ENCODE measurements around the gene FAM193B. TPM values are rescaled to one million over a fixed set of nuclear protein-coding genes. Genes with fewer than 3 reads are reported as not detected.

The FAM193B gene
- total and polyA plus RNA-seq, 2 donors (not counting 1 experiment from before 2014, with no cell fraction given): 227 to 301 TPM

DNA sequence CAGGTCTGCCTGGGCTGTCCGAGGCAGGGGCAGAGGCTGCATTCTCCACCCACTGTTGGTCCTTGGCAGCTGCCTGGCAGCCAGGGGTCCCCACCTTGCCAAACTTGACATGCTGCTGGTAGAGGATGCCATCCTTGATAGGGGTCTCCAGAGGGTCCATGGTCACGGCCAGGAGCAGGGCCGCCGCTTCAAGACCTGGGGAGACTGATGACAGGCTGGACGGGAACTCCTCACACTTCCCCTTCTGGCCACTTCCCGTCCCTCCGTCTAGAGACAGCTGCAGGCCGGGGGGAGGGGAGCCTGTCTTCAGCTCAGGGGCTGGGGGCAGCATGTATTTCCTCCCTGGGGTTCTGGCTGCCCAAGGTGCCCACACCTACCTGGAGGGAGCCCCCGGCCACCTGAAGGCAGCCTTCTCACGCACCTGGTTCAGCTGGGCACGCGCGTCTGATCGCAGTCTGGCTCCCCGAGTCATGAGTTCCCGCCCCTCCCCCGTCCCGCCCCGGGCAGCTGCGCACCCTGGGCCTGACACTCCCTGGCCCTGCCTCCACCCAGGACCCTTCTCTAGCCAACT, 44.9 kb downstream of the FAM193B start, which contains the start of gene DOK3:
TSS of gene DOK3 (minus strand) at position 446 of the 571 bp plus-strand sequence. CDS start at position 160, 286 bp downstream.
- ChIA-PET POLR2A (interaction anchor here (0.9 to 4.1 kb wide), 6 partner anchors 9 to 106 kb away, joined by 3 to 19 read pairs (median 6); partner anchors contain the start of genes GRK6 and PDLIM7), CTCF (interaction anchor here (0.9 to 5.5 kb wide), 9 partner anchors 10 to 120 kb away, joined by 3 to 70 read pairs (median 7); partner anchors contain the start of genes PDLIM7 and TMED9)
- peaks cover 38 to 53% of the 10 kb centered on the region in 2 donors for H3K4me1 ChIP-seq (ENCODE audit: control insufficient read depth in 2 of 2, insufficient read depth in 2 of 2, low read length in 2 of 2)
- H3K27ac ChIP-seq (ENCODE audit: low read length in 2 of 2): peak within 1 kb of the TSS; percentile 91 to 96
- H3K79me2 ChIP-seq (ENCODE audit: control insufficient read depth, insufficient read depth, low read length): peaks cover 55% of the 10 kb centered on the region
- intact Hi-C loops (cut with micrococcal nuclease): loop anchor here (5.0 kb wide), 1 partner anchor 207 kb away; the partner anchor contains the start of genes PRELID1 and RAB24
- H3K4me2 ChIP-seq (replicated peaks; ENCODE audit: low read depth, low read length, poor library complexity, severe bottlenecking): peak within 1 kb of the TSS; percentile 97
- H3K9me3 ChIP-seq (ENCODE audit: control extremely low read depth in 1 of 3, control insufficient read depth in 2 of 3, insufficient read depth in 1 of 3, low read length in 2 of 3): no peaks in the 10 kb centered on the region
- DNase-seq (peak; percentile 81), ATAC-seq (ENCODE audit: low read depth) (peak; percentile 39)
- Mint-ChIP-seq H3K27me3 (no peaks in the 10 kb centered on the region), H3K27ac (peak within 1 kb of the TSS; percentile 98), H3K4me3 (peak within 1 kb of the TSS; percentile 94), H3K4me1 (peaks cover 55% of the 10 kb centered on the region), H3K9me3 (ENCODE audit: insufficient read depth) (no peaks in the 10 kb centered on the region)
- TF ChIP-seq EZH2 (IDR thresholded peaks at IDR 0.05; ENCODE audit: borderline replicate concordance, insufficient read depth, low read depth, low read length, poor library complexity, severe bottlenecking): no peak
- TF ChIP-seq, protein P1, sequence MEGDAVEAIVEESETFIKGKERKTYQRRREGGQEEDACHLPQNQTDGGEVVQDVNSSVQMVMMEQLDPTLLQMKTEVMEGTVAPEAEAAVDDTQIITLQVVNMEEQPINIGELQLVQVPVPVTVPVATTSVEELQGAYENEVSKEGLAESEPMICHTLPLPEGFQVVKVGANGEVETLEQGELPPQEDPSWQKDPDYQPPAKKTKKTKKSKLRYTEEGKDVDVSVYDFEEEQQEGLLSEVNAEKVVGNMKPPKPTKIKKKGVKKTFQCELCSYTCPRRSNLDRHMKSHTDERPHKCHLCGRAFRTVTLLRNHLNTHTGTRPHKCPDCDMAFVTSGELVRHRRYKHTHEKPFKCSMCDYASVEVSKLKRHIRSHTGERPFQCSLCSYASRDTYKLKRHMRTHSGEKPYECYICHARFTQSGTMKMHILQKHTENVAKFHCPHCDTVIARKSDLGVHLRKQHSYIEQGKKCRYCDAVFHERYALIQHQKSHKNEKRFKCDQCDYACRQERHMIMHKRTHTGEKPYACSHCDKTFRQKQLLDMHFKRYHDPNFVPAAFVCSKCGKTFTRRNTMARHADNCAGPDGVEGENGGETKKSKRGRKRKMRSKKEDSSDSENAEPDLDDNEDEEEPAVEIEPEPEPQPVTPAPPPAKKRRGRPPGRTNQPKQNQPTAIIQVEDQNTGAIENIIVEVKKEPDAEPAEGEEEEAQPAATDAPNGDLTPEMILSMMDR (IDR thresholded peaks at IDR 0.05): no peak
- peaks cover 24% of the 10 kb centered on the region for H4K20me1 ChIP-seq (ENCODE audit: control insufficient read depth, insufficient read depth, low read length, poor library complexity, severe bottlenecking)
- peak within 1 kb of the TSS; percentile 63 for H2AFZ ChIP-seq (ENCODE audit: insufficient read depth, low read depth, low read length, poor library complexity, severe bottlenecking)
- peak within 1 kb of the TSS; percentile 86 for H3K9ac ChIP-seq (ENCODE audit: low read length)
- no peaks in the 10 kb centered on the region for H3K27me3 ChIP-seq (replicated peaks in 1 of 4; ENCODE audit: control extremely low read depth in 1 of 4, control insufficient read depth in 3 of 4, insufficient read depth in 4 of 4, low read length in 3 of 4)
- H3K36me3 ChIP-seq (replicated peaks in 1 of 2; ENCODE audit: control extremely low read depth in 1 of 2, control insufficient read depth in 1 of 2, extremely low read depth in 1 of 2, insufficient read depth in 2 of 2, low read length in 1 of 2): peaks cover 0 to 55% of the 10 kb centered on the region in 2 experiments
- H3K4me3 ChIP-seq (ENCODE audit: control extremely low read depth in 1 of 5, extremely low read depth in 1 of 5, insufficient read depth in 1 of 5, low read depth in 2 of 5, low read length in 4 of 5): peak within 1 kb of the TSS; percentile 57 to 95 (median 75)
- WGBS (ENCODE audit: insufficient coverage): 0% methylated on average over 16 of the region's 20 CpGs
